Calu3 (cell line): ENCODE measurements around the gene C11orf68. TPM values are rescaled to one million over a fixed set of nuclear protein-coding genes. Genes with fewer than 3 reads are reported as not detected.
A peak's percentile ranks its signal among the peaks of the same experiment; 100 is the strongest.

Source experiments
- BruUV-seq: library from RNA; stranded (reverse); fragments of 400-500 nt; replicated peaks from 2 replicates; lab custom pipeline; 2021; lab: Mats Ljungman, UMichigan
- CTCF ChIA-PET: fragments of 300-600 bp; sonication (Branson Sonifier 250); formaldehyde crosslinking; loops from one replicate; lab custom pipeline; 2022; ENCODE audit warnings: antibody characterized with exemption; lab: Charles Lee
- DNase-seq: peaks from one replicate; pipeline ENCODE4 v3.0.0; 2022
- H3K27ac Mint-ChIP-seq: one replicate; pipeline ENCODE4 v1.8.0; 2022; ENCODE audit warnings: mixed read lengths; ENCODE audit not compliant: unreplicated experiment
- H3K27me3 Mint-ChIP-seq: one replicate; pipeline ENCODE4 v1.8.0; 2022; ENCODE audit warnings: mixed read lengths; ENCODE audit not compliant: unreplicated experiment
- H3K36me3 Mint-ChIP-seq: one replicate; pipeline ENCODE4 v1.8.0; 2022; ENCODE audit warnings: mild to moderate bottlenecking, moderate library complexity, mixed read lengths; ENCODE audit not compliant: insufficient read depth, unreplicated experiment
- H3K4me1 Mint-ChIP-seq: one replicate; pipeline ENCODE4 v1.8.0; 2022; ENCODE audit warnings: mild to moderate bottlenecking, low read depth, mixed read lengths; ENCODE audit not compliant: unreplicated experiment
- H3K4me3 Mint-ChIP-seq: one replicate; pipeline ENCODE4 v1.8.0; 2022; ENCODE audit warnings: mild to moderate bottlenecking, low read depth, moderate library complexity, mixed read lengths; ENCODE audit not compliant: unreplicated experiment
- H3K9me3 Mint-ChIP-seq: one replicate; pipeline ENCODE4 v1.8.0; 2022; ENCODE audit warnings: low read depth, mixed read lengths; ENCODE audit not compliant: unreplicated experiment
- intact Hi-C: fragments of 100-400 bp; cut with micrococcal nuclease; formaldehyde crosslinking; loops from one replicate; pipeline ENCODE4 v1.10.0; 2022; ENCODE audit not compliant: unreplicated experiment
- total RNA-seq: library from RNA; stranded (reverse); gene quantifications from 2 replicates; pipeline ENCODE4 v1.2.3, GENCODE V29; 2022
- TF ChIP-seq, protein P1 (sequence below): fragments of 200-600 bp; IDR thresholded peaks from one replicate; pipeline ENCODE4 v1.8.0; 2022; ENCODE audit warnings: antibody characterized with exemption; ENCODE audit not compliant: unreplicated experiment

The C11orf68 gene
- total RNA-seq, 1 experiment from 2014 or later, result 25.9 TPM

- CTCF ChIA-PET, result interaction anchor here (0.6 to 3.3 kb wide), 26 partner anchors 9 to 304 kb away, joined by 3 to 37 read pairs (median 5); partner anchors contain the start of genes BANF1, CFL1, FOSL1 and KAT5
- TSS peak; percentile 12 for BruUV-seq
- intact Hi-C loops, result loop anchor here (10.0 kb wide), 1 partner anchor 97 kb away; no protein-coding TSS in a partner anchor
- peaks cover 79% of the 10 kb centered on the region for H3K36me3 Mint-ChIP-seq
- no peaks in the 10 kb centered on the region for H3K9me3 Mint-ChIP-seq
- H3K27me3 Mint-ChIP-seq, result no peaks in the 10 kb centered on the region
- DNase-seq, result peak; percentile 32
- peak overlapping the region; percentile 83 for H3K4me3 Mint-ChIP-seq
- H3K27ac Mint-ChIP-seq, result peak overlapping the region; percentile 92
- peaks cover 45% of the 10 kb centered on the region for H3K4me1 Mint-ChIP-seq
- TF ChIP-seq, protein P1, sequence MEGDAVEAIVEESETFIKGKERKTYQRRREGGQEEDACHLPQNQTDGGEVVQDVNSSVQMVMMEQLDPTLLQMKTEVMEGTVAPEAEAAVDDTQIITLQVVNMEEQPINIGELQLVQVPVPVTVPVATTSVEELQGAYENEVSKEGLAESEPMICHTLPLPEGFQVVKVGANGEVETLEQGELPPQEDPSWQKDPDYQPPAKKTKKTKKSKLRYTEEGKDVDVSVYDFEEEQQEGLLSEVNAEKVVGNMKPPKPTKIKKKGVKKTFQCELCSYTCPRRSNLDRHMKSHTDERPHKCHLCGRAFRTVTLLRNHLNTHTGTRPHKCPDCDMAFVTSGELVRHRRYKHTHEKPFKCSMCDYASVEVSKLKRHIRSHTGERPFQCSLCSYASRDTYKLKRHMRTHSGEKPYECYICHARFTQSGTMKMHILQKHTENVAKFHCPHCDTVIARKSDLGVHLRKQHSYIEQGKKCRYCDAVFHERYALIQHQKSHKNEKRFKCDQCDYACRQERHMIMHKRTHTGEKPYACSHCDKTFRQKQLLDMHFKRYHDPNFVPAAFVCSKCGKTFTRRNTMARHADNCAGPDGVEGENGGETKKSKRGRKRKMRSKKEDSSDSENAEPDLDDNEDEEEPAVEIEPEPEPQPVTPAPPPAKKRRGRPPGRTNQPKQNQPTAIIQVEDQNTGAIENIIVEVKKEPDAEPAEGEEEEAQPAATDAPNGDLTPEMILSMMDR, result no peak
These were observed 31.1 kb downstream of the C11orf68 start for GRCh38 chr11:65887723-65888162.

GRCh38 chr11:65886826-65887722 is 31.8 kb downstream of the C11orf68 start:
- CTCF ChIA-PET, result interaction anchor here (0.6 to 3.3 kb wide), 6 partner anchors 13 to 176 kb away, joined by 3 to 37 read pairs (median 10); partner anchors contain the start of genes CFL1, FOSL1, KAT5 and MUS81
- H3K4me1 Mint-ChIP-seq, result peaks cover 39% of the 10 kb centered on the region
- H3K9me3 Mint-ChIP-seq, result no peaks in the 10 kb centered on the region
- no peak for DNase-seq
- H3K27me3 Mint-ChIP-seq, result no peaks in the 10 kb centered on the region
- H3K36me3 Mint-ChIP-seq, result peaks cover 76% of the 10 kb centered on the region
- no TSS peak for BruUV-seq
- TF ChIP-seq, protein P1, result no peak
- H3K27ac Mint-ChIP-seq, result peak overlapping the region; percentile 92
- H3K4me3 Mint-ChIP-seq, result peak overlapping the region; percentile 83
- intact Hi-C loops, result loop anchor here (10.0 kb wide), 1 partner anchor 98 kb away; no protein-coding TSS in a partner anchor

DNA sequence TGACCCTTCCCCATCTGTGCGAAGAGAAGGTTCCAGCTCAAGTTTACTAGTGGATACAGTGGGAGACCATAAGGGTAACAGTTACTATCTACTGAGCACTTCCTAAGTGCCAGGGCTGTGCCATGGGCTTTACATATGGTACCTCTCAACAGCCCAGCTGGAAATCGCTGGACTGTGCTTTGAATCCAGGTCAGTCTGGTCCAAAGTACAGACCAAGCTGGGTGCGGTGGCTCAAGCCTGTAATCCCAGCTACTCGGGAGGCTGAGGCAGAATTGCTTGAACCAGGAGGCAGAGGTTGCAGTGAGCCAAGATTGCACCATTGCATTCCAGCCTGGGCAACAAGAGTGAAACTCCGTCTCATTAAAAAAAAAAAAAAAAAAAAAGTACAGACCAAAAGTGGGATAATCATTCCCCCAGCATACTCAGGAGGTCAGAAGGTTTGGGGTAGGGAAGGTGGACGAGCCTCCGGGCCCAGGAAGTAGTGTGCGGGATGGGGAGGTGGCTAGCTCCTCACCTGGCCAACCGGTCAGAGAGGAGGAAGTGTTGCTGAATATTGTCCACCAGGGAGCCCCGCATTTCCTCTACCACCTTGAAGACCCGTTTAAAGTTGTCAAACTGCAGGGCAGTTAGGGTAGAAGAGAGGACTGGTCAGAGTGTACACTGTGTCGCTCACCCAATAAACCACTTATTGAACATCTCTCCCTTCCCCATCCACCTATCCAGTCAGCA is 32.9 kb downstream of the C11orf68 start:
- Mint-ChIP-seq H3K4me1 (peaks cover 36% of the 10 kb centered on the region), H3K27ac (no peak overlapping the region), H3K27me3 (no peaks in the 10 kb centered on the region), H3K9me3 (no peaks in the 10 kb centered on the region), H3K4me3 (no peak overlapping the region), H3K36me3 (peaks cover 67% of the 10 kb centered on the region)
- TF ChIP-seq, protein P1, result no peak
- DNase-seq, result no peak
- intact Hi-C loops, result loop anchor here (10.0 kb wide), 1 partner anchor 99 kb away; no protein-coding TSS in a partner anchor
- CTCF ChIA-PET, result interaction anchor here (1.3 to 2.6 kb wide), 6 partner anchors 15 to 174 kb away, joined by 3 to 14 read pairs (median 8); partner anchors contain the start of genes KAT5 and MUS81
- no TSS peak for BruUV-seq

DNA sequence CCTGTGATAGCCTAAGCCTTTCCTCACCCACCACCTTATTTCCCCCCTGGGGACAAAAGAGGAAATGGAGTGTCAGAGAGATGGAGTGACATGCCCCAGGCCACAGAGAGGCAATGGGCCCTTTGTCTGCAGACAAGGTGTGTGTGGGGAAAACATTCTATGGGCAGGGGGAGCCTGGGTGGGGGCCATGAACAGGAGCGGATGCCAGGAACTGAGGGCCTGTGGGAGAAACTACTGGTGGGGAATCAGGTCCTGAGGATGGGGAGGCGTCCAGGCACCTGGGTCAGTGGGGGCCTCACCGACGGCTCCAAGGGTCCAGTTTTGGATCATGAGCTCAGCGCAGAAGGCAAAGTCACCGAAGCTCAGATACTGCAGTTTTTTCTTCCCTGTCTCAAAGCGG is 33.6 kb downstream of the C11orf68 start:
- Mint-ChIP-seq H3K9me3 (no peaks in the 10 kb centered on the region), H3K36me3 (peaks cover 62% of the 10 kb centered on the region), H3K27ac (no peak overlapping the region), H3K4me1 (peaks cover 34% of the 10 kb centered on the region), H3K27me3 (no peaks in the 10 kb centered on the region), H3K4me3 (no peak overlapping the region)
- no peak for DNase-seq
- intact Hi-C loops, result loop anchor here (10.0 kb wide), 1 partner anchor 100 kb away; no protein-coding TSS in a partner anchor
- TF ChIP-seq, protein P1, result no peak
- CTCF ChIA-PET, result interaction anchor here (1.0 to 2.6 kb wide), 14 partner anchors 11 to 180 kb away, joined by 3 to 14 read pairs (median 6); partner anchors contain the start of genes CST6, KAT5 and MUS81
- no TSS peak for BruUV-seq
